Measurements from ENCODE around the gene KIF1A. TPM values are rescaled to one million over a fixed set of nuclear protein-coding genes. Genes with fewer than 3 reads are reported as not detected.
A peak's percentile ranks its signal among the peaks of the same experiment; 100 is the strongest.

KIF1A gene
- polyA plus RNA-seq, 1 donor from 2014 or later: 63.4 TPM

DNA sequence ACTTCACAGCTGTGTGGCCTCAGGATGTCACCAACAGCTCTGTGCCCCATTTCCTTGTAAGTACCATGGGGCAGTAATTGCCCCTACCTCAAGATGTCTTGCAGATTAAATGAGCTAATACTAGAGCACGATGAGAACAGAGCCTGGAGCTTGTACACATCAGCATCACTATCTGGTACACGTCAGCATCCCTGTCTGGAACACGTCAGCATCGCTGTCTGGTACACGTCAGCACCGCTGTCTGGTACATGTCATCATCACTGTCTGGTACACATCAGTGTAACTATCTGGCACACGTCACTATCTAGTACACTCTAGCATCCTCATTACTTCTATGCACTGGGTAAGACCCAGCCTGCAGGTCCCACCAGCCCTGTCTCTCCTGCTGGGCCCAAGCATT, 91.2 kb downstream of the KIF1A start:
- Histone ChIP-seq H2AFZ (ENCODE audit: low read depth, low read length) (no peak overlapping the region), H3K27ac (ENCODE audit: low read length) (no peak overlapping the region), H3F3A (ENCODE audit: insufficient read depth, low read length, poor library complexity, severe bottlenecking) (no peaks in the 10 kb centered on the region), H3K27me3 (ENCODE audit: insufficient read depth, low read depth, low read length) (no peaks in the 10 kb centered on the region), H3K9me2 (ENCODE audit: insufficient read depth, low read length) (no peaks in the 10 kb centered on the region), H3K4me3 (ENCODE audit: low read length) (no peak overlapping the region), H3K9me3 (ENCODE audit: low read length) (no peaks in the 10 kb centered on the region), H3K9ac (ENCODE audit: low read length) (no peak overlapping the region), H4K20me1 (ENCODE audit: insufficient read depth) (no peaks in the 10 kb centered on the region), H3K79me2 (replicated peaks; ENCODE audit: insufficient read depth, low read length) (no peaks in the 10 kb centered on the region), H3K4me2 (ENCODE audit: low read length) (no peak overlapping the region), H3K36me3 (ENCODE audit: insufficient read depth, low read length) (no peaks in the 10 kb centered on the region)
- TF ChIP-seq EP300 (conservative IDR thresholded peaks at IDR 0.05; ENCODE audit: poor library complexity, severe bottlenecking): peak; percentile 15
- no peak for TF ChIP-seq RAD21 (conservative IDR thresholded peaks at IDR 0.05)
- TF ChIP-seq SMC3 (conservative IDR thresholded peaks at IDR 0.05; ENCODE audit: poor library complexity): no peak
- TF ChIP-seq TAF1 (IDR thresholded peaks at IDR 0.05; ENCODE audit: low read depth): no peak
- TF ChIP-seq MXI1 (conservative IDR thresholded peaks at IDR 0.05; ENCODE audit: poor library complexity, severe bottlenecking): no peak
- no peak for TF ChIP-seq EZH2 (IDR thresholded peaks at IDR 0.05; ENCODE audit: borderline replicate concordance, insufficient read depth, low read length, poor library complexity, severe bottlenecking)
- TF ChIP-seq, protein P1, sequence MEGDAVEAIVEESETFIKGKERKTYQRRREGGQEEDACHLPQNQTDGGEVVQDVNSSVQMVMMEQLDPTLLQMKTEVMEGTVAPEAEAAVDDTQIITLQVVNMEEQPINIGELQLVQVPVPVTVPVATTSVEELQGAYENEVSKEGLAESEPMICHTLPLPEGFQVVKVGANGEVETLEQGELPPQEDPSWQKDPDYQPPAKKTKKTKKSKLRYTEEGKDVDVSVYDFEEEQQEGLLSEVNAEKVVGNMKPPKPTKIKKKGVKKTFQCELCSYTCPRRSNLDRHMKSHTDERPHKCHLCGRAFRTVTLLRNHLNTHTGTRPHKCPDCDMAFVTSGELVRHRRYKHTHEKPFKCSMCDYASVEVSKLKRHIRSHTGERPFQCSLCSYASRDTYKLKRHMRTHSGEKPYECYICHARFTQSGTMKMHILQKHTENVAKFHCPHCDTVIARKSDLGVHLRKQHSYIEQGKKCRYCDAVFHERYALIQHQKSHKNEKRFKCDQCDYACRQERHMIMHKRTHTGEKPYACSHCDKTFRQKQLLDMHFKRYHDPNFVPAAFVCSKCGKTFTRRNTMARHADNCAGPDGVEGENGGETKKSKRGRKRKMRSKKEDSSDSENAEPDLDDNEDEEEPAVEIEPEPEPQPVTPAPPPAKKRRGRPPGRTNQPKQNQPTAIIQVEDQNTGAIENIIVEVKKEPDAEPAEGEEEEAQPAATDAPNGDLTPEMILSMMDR (IDR thresholded peaks at IDR 0.05; ENCODE audit: poor library complexity, severe bottlenecking): no peak
- TF ChIP-seq, protein P2, sequence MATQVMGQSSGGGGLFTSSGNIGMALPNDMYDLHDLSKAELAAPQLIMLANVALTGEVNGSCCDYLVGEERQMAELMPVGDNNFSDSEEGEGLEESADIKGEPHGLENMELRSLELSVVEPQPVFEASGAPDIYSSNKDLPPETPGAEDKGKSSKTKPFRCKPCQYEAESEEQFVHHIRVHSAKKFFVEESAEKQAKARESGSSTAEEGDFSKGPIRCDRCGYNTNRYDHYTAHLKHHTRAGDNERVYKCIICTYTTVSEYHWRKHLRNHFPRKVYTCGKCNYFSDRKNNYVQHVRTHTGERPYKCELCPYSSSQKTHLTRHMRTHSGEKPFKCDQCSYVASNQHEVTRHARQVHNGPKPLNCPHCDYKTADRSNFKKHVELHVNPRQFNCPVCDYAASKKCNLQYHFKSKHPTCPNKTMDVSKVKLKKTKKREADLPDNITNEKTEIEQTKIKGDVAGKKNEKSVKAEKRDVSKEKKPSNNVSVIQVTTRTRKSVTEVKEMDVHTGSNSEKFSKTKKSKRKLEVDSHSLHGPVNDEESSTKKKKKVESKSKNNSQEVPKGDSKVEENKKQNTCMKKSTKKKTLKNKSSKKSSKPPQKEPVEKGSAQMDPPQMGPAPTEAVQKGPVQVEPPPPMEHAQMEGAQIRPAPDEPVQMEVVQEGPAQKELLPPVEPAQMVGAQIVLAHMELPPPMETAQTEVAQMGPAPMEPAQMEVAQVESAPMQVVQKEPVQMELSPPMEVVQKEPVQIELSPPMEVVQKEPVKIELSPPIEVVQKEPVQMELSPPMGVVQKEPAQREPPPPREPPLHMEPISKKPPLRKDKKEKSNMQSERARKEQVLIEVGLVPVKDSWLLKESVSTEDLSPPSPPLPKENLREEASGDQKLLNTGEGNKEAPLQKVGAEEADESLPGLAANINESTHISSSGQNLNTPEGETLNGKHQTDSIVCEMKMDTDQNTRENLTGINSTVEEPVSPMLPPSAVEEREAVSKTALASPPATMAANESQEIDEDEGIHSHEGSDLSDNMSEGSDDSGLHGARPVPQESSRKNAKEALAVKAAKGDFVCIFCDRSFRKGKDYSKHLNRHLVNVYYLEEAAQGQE (IDR thresholded peaks at IDR 0.05; ENCODE audit: borderline replicate concordance): no peak
- peak; percentile 31 for TF ChIP-seq POLR2AphosphoS5 (IDR thresholded peaks at IDR 0.05)

DNA sequence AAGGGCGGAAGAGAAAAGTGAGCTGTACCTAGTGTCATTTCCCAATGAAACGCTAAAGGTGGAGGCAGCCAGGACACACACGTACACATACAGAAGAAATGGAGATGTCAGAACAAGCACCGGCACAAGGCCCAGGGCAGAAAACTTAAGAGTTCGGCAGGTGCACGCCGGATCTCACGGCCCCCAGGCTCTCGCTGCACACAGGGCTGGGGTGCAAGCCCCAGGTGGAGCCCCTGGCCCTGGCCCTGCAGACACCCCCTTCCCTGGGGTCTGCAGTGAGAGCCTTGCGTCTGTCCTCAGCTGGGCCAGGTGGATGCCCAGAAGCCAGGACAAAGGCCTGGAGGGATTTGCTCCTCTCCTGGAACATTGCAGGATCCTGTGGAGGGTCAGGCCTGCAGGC, 91.7 kb downstream of the KIF1A start:
- H3K36me3 ChIP-seq (ENCODE audit: insufficient read depth, low read length): no peaks in the 10 kb centered on the region
- TF ChIP-seq TAF1 (IDR thresholded peaks at IDR 0.05; ENCODE audit: low read depth) (no peak), POLR2AphosphoS5 (IDR thresholded peaks at IDR 0.05) (no peak), RAD21 (conservative IDR thresholded peaks at IDR 0.05) (no peak), MXI1 (conservative IDR thresholded peaks at IDR 0.05; ENCODE audit: poor library complexity, severe bottlenecking) (no peak), EZH2 (IDR thresholded peaks at IDR 0.05; ENCODE audit: borderline replicate concordance, insufficient read depth, low read length, poor library complexity, severe bottlenecking) (no peak), SMC3 (conservative IDR thresholded peaks at IDR 0.05; ENCODE audit: poor library complexity) (no peak), EP300 (conservative IDR thresholded peaks at IDR 0.05; ENCODE audit: poor library complexity, severe bottlenecking) (no peak)
- TF ChIP-seq, protein P1 (IDR thresholded peaks at IDR 0.05; ENCODE audit: poor library complexity, severe bottlenecking): no peak
- TF ChIP-seq, protein P2 (IDR thresholded peaks at IDR 0.05; ENCODE audit: borderline replicate concordance): no peak

More for the DNA sequence above, 91.7 kb downstream of the KIF1A start:
- Histone ChIP-seq H3K9me3 (ENCODE audit: low read length) (no peaks in the 10 kb centered on the region), H3K9me2 (ENCODE audit: insufficient read depth, low read length) (no peaks in the 10 kb centered on the region), H3F3A (ENCODE audit: insufficient read depth, low read length, poor library complexity, severe bottlenecking) (no peaks in the 10 kb centered on the region), H3K27me3 (ENCODE audit: insufficient read depth, low read depth, low read length) (no peaks in the 10 kb centered on the region), H3K4me3 (ENCODE audit: low read length) (no peak overlapping the region), H3K4me2 (ENCODE audit: low read length) (no peak overlapping the region), H3K9ac (ENCODE audit: low read length) (no peak overlapping the region), H2AFZ (ENCODE audit: low read depth, low read length) (no peak overlapping the region), H4K20me1 (ENCODE audit: insufficient read depth) (no peaks in the 10 kb centered on the region), H3K79me2 (replicated peaks; ENCODE audit: insufficient read depth, low read length) (no peaks in the 10 kb centered on the region), H3K27ac (ENCODE audit: low read length) (no peak overlapping the region)
